Cardiac septum (tissue), 1 donor: ENCODE results near the gene USP48. TPM values are rescaled to one million over a fixed set of nuclear protein-coding genes. Genes with fewer than 3 reads are reported as not detected.

Experiments used
- DNase-seq: peaks from one replicate; pipeline ENCODE4 v3.0.0-alpha.2; 2020; ENCODE audit warnings: low spot score
- intact Hi-C: fragments of 100-400 bp; cut with DNase I; formaldehyde crosslinking; loops from one replicate; pipeline ENCODE4 v1.14.0; 2022
- total RNA-seq: library from RNA; stranded (reverse); fragmentation: NEBNext Ultra II Directional; extraction: Animal tissue kit (Norgen Biotek cat#: 25700); gene quantifications from one replicate; pipeline ENCODE4 v1.2.1, GENCODE V29; 2021
- donor health status: DM: no; HTN: no; CAD: no.

USP48 gene
- total RNA-seq, 1 donor from 2014 or later: 41.3 TPM

DNA sequence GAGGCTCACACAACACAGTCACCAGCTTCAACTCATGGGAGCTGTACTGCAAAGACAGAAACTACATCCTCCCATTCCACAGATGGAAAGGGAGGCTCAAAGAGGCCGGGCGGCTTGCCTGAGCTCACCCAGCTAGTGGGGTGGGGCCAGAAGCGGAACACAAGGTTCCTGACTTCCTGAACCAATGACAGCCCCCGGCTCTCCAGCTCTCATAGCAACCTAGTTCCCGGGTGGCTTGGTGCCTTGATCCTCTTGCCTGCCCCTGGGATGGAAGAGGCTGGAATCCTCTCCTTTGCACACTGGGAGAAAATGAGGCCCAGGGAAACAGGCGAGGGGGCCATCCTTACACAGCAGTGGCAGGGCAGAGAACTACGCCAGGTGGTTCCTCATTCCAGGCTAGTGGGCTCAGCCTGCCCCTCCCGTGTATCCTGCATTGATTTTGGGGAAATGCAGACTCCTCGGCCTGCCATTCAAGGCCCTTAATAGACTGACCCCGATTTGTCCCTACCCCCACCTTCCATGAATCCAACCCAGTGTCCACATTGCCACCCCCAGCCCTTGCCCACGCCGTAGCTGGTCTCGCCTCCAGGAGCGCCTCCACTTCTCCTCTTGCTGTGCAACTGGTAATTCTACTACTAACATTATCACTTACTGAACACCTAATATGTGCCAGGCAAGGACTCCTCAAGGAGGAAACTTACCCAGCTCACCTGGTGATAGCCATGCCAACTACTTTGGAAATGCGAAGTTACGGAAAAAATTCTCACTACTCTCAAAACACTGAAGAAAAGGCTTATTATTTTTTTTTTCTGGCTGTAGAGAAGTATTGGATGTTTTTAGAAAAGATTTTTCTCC is 118.8 kb downstream of the USP48 start:
- intact Hi-C loops: loop anchor here (5.0 kb wide), 1 partner anchor 157 kb away; the partner anchor contains the start of gene ALPL
- peak; percentile 72 for DNase-seq

DNA sequence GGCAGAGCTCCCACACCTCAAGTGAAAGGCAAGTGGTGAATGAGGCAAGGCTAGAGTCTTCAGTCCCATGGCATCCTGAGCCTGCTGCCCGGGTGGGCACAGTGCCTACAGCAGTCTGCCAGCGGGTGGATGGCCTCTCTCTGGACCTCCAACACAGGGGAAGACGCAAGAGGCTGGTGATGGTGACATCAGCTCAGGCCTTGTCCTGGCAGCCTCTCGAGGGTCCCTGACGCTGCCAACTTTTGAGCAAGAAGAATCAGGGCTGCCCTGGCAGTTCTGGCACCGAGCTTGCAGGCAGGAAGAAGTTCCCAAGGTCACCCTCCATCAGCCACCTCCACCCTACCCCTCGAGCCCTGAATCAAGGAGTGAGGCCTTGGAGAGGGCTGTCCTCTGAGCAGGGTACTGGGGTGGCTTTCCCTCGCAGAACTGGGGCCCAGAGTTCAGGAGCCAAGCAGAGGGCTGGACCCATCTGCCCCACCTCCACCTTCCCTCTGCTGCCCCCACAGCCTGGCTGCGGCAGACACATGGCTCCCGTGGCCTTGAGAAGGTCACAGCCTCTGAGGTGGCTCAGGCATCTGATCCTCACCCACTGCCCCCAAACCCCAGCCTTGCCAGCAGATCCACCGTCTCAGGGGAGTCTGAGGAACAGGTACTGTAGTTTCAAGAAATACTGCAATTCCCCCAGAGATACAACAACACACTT is 119.5 kb downstream of the USP48 start:
- DNase-seq: peak; percentile 73
- intact Hi-C loops: loop anchor here (5.0 kb wide), 1 partner anchor 156 kb away; the partner anchor contains the start of gene ALPL

- intact Hi-C loops: loop anchor here (5.0 kb wide), 1 partner anchor 155 kb away; the partner anchor contains the start of gene ALPL
- peak; percentile 24 for DNase-seq
Observed at GRCh38 chr1:21662426-21663247, 120.3 kb downstream of the USP48 start.

- intact Hi-C loops: loop anchor here (5.0 kb wide), 1 partner anchor 155 kb away; the partner anchor contains the start of gene ALPL
- peak; percentile 29 for DNase-seq
Observed at GRCh38 chr1:21661886-21662285, 121.1 kb downstream of the USP48 start.

- peak; percentile 4 for DNase-seq
- intact Hi-C loops: loop anchor here (5.0 kb wide), 4 partner anchors 88 to 423 kb away; partner anchors contain the start of gene ALPL
Observed at GRCh38 chr1:21659924-21660326, 123.0 kb downstream of the USP48 start.

- intact Hi-C loops: loop anchor here (5.0 kb wide), 3 partner anchors 87 to 422 kb away; no protein-coding TSS in a partner anchor
Observed at GRCh38 chr1:21659099-21659923, 123.6 kb downstream of the USP48 start.

DNA sequence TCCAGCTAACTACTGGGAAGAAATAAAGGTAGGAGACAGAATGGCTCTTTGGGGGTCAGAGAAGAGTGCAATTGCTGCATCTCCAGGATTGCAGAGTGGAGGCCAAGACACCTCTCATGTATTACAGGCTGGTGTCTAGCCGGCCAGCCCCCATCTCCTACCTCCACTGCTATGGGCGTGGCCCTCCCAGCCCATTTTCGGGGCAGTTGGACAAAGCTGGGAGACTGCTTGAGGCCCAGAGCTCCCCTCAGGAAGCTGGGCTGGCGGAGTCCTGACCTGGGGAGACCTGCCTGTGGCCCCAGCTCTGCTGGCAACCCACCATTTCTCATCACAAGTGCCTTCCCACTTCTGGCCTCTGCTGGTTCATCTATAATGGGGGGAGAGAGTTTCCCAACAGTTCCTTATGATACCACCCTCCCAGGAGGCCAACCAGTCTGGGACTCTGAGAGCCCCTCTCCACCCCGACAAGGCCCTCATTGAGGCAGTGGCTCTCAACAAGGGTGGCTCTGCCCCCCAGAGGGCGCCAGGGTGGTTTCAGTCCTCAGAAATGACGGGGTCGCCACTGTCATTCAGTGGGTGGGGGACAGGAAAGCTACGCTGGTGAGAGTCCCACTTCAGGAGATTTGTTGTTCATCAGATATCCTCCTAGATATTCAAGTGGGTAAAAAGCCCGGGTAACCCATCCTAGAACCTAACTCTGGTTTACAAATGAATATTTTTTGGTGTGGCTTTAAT is 125.3 kb downstream of the USP48 start:
- no peak for DNase-seq
- intact Hi-C loops: loop anchor here (5.0 kb wide), 3 partner anchors 85 to 420 kb away; no protein-coding TSS in a partner anchor

More at GRCh38 chr1:21659099-21659923, 123.6 kb downstream of the USP48 start:
- peak; percentile 90 for DNase-seq

DNA sequence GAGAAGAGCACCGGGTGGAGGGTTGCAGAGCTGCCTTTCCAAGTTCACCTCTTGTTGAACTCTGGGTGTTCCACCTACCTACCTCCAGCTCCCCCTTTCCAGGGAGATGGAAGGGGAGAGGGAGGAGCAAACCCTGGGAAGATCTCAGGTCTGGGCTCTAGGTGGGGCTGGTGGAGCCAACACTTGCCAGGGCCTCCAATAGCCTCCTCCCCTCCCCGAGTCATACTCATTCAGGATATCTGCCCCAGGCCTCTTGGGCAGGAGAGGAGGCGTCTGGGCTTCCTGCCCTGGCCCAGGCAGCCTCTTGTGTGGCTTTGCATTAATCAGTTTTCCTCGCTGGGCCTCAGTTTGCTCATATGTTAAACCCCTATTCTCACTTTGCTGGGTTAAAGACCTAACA is 127.2 kb downstream of the USP48 start:
- DNase-seq: no peak
- intact Hi-C loops: loop anchor here (5.0 kb wide), 3 partner anchors 83 to 418 kb away; no protein-coding TSS in a partner anchor

DNA sequence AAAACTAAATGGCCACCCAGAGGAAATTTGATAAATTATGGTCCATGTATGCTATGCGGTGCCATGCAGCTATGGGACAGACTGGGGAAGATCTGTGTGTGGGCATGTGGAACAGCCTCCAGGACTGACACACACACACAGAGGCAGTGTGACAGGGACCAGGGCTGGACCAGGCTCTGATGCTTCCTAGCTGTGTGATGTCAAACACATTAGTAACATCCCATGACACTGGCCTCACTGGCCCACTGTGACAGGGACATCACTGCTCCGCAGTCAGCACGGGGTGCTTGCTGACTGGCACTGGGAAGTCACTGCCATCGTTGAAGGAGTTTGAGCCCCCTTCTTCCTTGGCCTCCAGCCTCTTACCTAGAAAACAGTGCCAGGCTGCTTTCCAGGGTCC is 127.7 kb downstream of the USP48 start:
- DNase-seq: no peak
- intact Hi-C loops: loop anchor here (5.0 kb wide), 3 partner anchors 83 to 418 kb away; no protein-coding TSS in a partner anchor

DNA sequence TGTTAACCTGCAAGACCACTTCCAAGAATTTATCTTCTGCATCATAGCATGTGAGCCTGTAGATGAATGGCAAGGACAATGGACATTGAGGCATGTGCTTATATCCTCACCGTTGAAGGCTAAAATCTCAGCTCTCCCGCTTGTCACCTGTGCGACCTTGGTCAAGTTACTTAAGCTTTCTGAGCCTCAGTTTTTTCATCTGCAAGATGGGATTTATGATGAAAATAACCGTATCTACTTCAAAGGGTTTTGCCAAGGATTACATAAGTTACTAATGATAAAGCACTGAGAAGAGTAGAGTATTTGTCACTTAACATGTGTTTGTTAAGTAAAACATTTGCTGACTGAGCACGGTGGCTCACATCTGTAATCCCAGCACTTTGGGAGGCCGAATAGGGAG is 128.7 kb downstream of the USP48 start:
- intact Hi-C loops: no loop called here
- no peak for DNase-seq

GRCh38 chr1:21653744-21654100 is 129.2 kb downstream of the USP48 start:
- DNase-seq: no peak
- intact Hi-C loops: no loop called here

- no peak for DNase-seq
- intact Hi-C loops: no loop called here
Observed at GRCh38 chr1:21652937-21653743, 129.8 kb downstream of the USP48 start.

GRCh38 chr1:21652101-21652936 is 130.6 kb downstream of the USP48 start:
- DNase-seq: no peak

GRCh38 chr1:21651214-21652042 is 131.5 kb downstream of the USP48 start:
- intact Hi-C loops: no loop called here
- no peak for DNase-seq

More at GRCh38 chr1:21652101-21652936, 130.6 kb downstream of the USP48 start:
- intact Hi-C loops: no loop called here

GRCh38 chr1:21650400-21650799 is 132.5 kb downstream of the USP48 start:
- no peak for DNase-seq
- intact Hi-C loops: no loop called here
